Mucosa of descending colon (tissue), 3 donors: ENCODE measurements around the gene CAPN11. TPM values are rescaled to one million over a fixed set of nuclear protein-coding genes. Genes with fewer than 3 reads are reported as not detected.
"Not testable (repeated sequence)": the region's sequence is repeated elsewhere in the genome, so short reads cannot be mapped to it uniquely, and the experiment has no call there.

Source experiments
- ATAC-seq: fragments of 200-7000 bp; cut with Tn5 transposase; one replicate; pipeline ENCODE4 v1.9.1; 2020; ENCODE audit warnings: mild to moderate bottlenecking, moderate library complexity
- DNase-seq, 3 donors: peaks; one replicate each; pipeline ENCODE4 v3.0.0-alpha.2; 2020
- H3K36me3 ChIP-seq: fragments of 200-600 bp; one replicate; pipeline ENCODE4 v1.8.0; 2021; ENCODE audit warnings: low read depth, mild to moderate bottlenecking
- H3K4me1 ChIP-seq: fragments of 200-600 bp; one replicate; pipeline ENCODE4 v1.8.0; 2021; ENCODE audit warnings: low read depth, mild to moderate bottlenecking
- H3K4me3 ChIP-seq: fragments of 200-600 bp; one replicate; pipeline ENCODE4 v1.8.0; 2021; ENCODE audit warnings: mild to moderate bottlenecking
- H3K9me3 ChIP-seq: fragments of 200-600 bp; one replicate; pipeline ENCODE4 v1.8.0; 2021; ENCODE audit warnings: mild to moderate bottlenecking
- intact Hi-C, 2 donors: fragments of 100-400 bp; cut with DNase I in 1 of 2; cut with micrococcal nuclease in 1 of 2; formaldehyde crosslinking; loops; one replicate each; pipeline versions ENCODE4 v1.11.0 to v1.11.1; 2022; cut with DNase I, micrococcal nuclease
- total RNA-seq, 3 donors: library from RNA; stranded (reverse); fragmentation: NEBNext Ultra II Directional in 2 of 3; extraction: Animal tissue kit (Norgen Biotek cat#: 25700) in 2 of 3; gene quantifications; one replicate each; pipeline versions ENCODE4 v1.2.1 to v1.2.4, GENCODE V29; 2021 to 2023
- TF ChIP-seq, protein P1 (sequence below): fragments of 200-600 bp; IDR thresholded peaks from one replicate; pipeline ENCODE4 v1.8.0; 2022; ENCODE audit warnings: antibody characterized with exemption, mild to moderate bottlenecking
- donor health status: DM: no; HTN: no; CAD: no; lungs with moderate emphysema.
- donor health status: DM: no; HTN: no; CAD: no.
- donor health status: DM: no; HTN: yes; CAD: no.

CAPN11 gene
- total RNA-seq, 3 donors from 2014 or later, result 0.35 to 1.2 (median 1.1) TPM

DNA sequence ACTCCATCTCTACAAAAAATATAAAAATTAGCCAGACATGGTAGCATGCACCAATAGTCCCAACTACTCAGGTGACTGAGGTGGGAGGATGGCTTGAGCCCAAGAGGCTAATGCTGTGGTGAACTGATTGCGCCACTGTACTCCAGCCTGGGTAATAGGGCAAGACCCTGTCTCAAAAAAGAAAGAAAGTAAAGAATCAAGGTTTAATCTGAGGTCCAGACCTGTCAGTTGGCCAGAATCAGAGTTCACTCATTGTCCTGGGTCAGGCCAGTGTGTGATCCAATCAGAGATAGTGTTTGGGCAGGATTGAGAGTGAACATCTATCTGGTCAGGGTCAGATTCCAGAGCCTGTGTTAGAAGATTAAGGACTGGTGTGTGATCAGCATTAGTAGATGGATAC lies 15.8 kb upstream of the CAPN11 start:
- Histone ChIP-seq H3K9me3 (no peaks in the 10 kb centered on the region), H3K4me1 (no peaks in the 10 kb centered on the region), H3K4me3 (no peak overlapping the region), H3K36me3 (no peaks in the 10 kb centered on the region)
- intact Hi-C loops, result no loop called here
- TF ChIP-seq, protein P1, sequence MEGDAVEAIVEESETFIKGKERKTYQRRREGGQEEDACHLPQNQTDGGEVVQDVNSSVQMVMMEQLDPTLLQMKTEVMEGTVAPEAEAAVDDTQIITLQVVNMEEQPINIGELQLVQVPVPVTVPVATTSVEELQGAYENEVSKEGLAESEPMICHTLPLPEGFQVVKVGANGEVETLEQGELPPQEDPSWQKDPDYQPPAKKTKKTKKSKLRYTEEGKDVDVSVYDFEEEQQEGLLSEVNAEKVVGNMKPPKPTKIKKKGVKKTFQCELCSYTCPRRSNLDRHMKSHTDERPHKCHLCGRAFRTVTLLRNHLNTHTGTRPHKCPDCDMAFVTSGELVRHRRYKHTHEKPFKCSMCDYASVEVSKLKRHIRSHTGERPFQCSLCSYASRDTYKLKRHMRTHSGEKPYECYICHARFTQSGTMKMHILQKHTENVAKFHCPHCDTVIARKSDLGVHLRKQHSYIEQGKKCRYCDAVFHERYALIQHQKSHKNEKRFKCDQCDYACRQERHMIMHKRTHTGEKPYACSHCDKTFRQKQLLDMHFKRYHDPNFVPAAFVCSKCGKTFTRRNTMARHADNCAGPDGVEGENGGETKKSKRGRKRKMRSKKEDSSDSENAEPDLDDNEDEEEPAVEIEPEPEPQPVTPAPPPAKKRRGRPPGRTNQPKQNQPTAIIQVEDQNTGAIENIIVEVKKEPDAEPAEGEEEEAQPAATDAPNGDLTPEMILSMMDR, result no peak
- ATAC-seq (no peak), DNase-seq (no peak)

GRCh38 chr6:44143731-44144130 lies 14.9 kb upstream of the CAPN11 start:
- no peak for DNase-seq
- Histone ChIP-seq H3K36me3 (no peaks in the 10 kb centered on the region), H3K9me3 (no peaks in the 10 kb centered on the region), H3K4me3 (no peak overlapping the region), H3K4me1 (no peaks in the 10 kb centered on the region)
- no peak for ATAC-seq
- TF ChIP-seq, protein P1, result no peak
- intact Hi-C loops, result no loop called here

DNA sequence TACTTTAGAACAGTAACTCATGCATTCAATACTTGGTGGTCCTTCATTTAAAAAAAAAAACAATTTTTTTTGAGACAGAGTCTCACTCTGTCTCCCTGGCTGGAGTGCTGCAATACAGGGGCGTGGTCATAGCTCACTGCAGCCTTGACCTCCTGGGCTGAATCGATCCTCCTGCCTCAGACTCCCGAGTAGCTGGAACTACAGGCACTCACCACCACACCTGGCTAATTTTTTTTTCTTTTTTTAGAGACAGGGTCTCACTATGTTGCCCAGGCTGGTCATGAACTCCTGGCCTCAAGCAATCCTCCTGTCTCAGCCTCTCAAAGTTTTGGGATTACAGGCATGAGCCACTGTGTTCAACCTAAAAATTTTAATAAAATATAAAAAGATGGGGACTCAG lies 14.1 kb upstream of the CAPN11 start:
- DNase-seq, intact Hi-C loops, H3K4me1 ChIP-seq, H3K9me3 ChIP-seq, H3K36me3 ChIP-seq, ATAC-seq, H3K4me3 ChIP-seq: not testable (repeated sequence)

DNA sequence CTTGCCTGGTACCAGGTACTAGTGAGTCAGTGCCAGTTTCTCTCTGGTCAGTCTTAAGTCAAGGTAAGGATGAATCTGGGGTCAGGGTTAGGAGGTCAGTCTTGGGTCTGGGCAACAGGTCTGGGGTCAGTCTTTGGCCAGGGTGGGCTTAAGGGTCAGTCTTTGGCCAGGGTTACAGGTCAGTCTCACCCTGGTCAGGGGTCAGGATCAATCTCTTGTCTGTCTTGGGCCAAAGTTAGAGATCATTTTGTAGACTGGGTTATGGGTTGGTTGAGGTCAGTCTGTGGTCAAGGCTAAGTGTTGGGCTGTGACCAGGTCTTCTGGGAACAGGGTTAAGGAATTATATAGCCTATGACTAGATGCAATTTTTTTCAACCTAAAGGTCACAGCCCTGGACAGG lies 12.8 kb upstream of the CAPN11 start:
- Histone ChIP-seq H3K4me1 (no peaks in the 10 kb centered on the region), H3K9me3 (no peaks in the 10 kb centered on the region), H3K4me3 (no peak overlapping the region), H3K36me3 (no peaks in the 10 kb centered on the region)
- no peak for DNase-seq
- TF ChIP-seq, protein P1, result no peak
- intact Hi-C loops, result no loop called here
- no peak for ATAC-seq

DNA sequence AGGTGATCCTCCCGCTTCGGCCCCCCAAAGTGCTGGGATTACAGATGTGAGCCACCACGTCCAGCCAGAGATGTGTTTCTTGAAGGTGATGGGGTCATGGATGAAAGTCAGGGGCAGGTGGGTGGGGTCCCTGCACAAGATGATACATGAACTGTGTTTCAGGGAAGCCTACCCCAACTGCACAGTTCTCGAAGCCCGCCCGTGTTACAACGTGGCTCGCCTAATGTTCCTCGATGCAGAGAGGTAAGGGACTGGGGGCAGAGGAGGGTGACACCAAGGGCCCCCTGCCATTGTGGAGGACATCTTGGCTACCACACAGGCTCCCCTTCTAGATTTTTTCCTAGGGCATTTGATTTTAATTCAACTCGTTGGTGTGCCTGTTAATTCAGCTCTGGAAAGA lies 11.9 kb upstream of the CAPN11 start:
- Histone ChIP-seq H3K9me3 (no peaks in the 10 kb centered on the region), H3K4me3 (no peak overlapping the region), H3K36me3 (no peaks in the 10 kb centered on the region), H3K4me1 (no peaks in the 10 kb centered on the region)
- TF ChIP-seq, protein P1, result no peak
- no peak for ATAC-seq
- intact Hi-C loops, result no loop called here
- DNase-seq, result no peak

- intact Hi-C loops, result no loop called here
- ATAC-seq, result no peak
- DNase-seq, result no peak
- no peaks in the 10 kb centered on the region for H3K9me3 ChIP-seq
- H3K4me1 ChIP-seq, result no peaks in the 10 kb centered on the region
- no peaks in the 10 kb centered on the region for H3K36me3 ChIP-seq
- TF ChIP-seq, protein P1, result no peak
- no peak overlapping the region for H3K4me3 ChIP-seq
Observed at GRCh38 chr6:44147256-44147655, 11.4 kb upstream of the CAPN11 start.
